Psoas muscle (tissue), 8 donors: Measurements from ENCODE around the gene FKBP11. TPM values are rescaled to one million over a fixed set of nuclear protein-coding genes. Genes with fewer than 3 reads are reported as not detected.

Experiments
- ATAC-seq, 4 donors: fragments of 200-7000 bp; cut with Tn5 transposase; one replicate each; pipeline ENCODE4 v1.9.1; 2020; ENCODE audit warnings: moderate library complexity in 3 of 4, mild to moderate bottlenecking in 2 of 4
- DNase-seq, 2 donors: peaks; one replicate each; pipeline ENCODE4 v3.0.0-alpha.2; 2020
- H3K27ac ChIP-seq: fragments of 200-600 bp; one replicate; pipeline ENCODE4 v1.8.0; 2022
- H3K27me3 ChIP-seq, 3 donors: fragments of 200-600 bp in 1 of 3; one replicate each; pipeline versions ENCODE4 v1.6.1 to v1.8.0; 2013 to 2022; ENCODE audit warnings: low read length in 2 of 3, mild to moderate bottlenecking in 2 of 3, moderate library complexity in 1 of 3; ENCODE audit not compliant: insufficient read depth in 3 of 3
- H3K36me3 ChIP-seq, 2 donors: fragments of 200-600 bp in 1 of 2; one replicate each; pipeline versions ENCODE4 v1.6.1 to v1.8.0; 2013 to 2022; ENCODE audit warnings: low read depth in 1 of 2, mild to moderate bottlenecking in 1 of 2, moderate library complexity in 1 of 2; ENCODE audit not compliant: insufficient read depth in 1 of 2
- H3K4me1 ChIP-seq: fragments of 200-600 bp; one replicate; pipeline ENCODE4 v1.8.0; 2022
- H3K4me3 ChIP-seq: fragments of 200-600 bp; one replicate; pipeline ENCODE4 v1.8.0; 2022; ENCODE audit warnings: mild to moderate bottlenecking
- H3K9me3 ChIP-seq: fragments of 200-600 bp; one replicate; pipeline ENCODE4 v1.8.0; 2022
- WGBS, 3 donors: extraction: QIAGEN DNeasy Blood & Tissue Kit; methylation state at CpG; one replicate each; pipeline versions ENCODE4 v1.1.6 to v1.1.7; 2013; 5-methylcytosine and 5-hydroxymethylcytosine counted together
- intact Hi-C, 2 donors: fragments of 100-400 bp; cut with DNase I; formaldehyde crosslinking; loops; one replicate each; pipeline versions ENCODE4 v1.11.0 to v1.14.2; 2022
- polyA plus RNA-seq, 3 donors: library from polyadenylated mRNA; stranded (reverse); fragments of 200-250 nt; gene quantifications; one replicate each; pipeline ENCODE4 v1.2.3, GENCODE V29; 2013
- total RNA-seq, 4 donors: library from RNA; stranded (reverse); fragmentation: NEBNext Ultra II Directional in 2 of 4; extraction: Animal tissue kit (Norgen Biotek cat#: 25700) in 2 of 4; gene quantifications; one replicate each; pipeline versions ENCODE4 v1.2.1 to v1.2.4, GENCODE V29; 2021 to 2023
- TF ChIP-seq, protein P1 (sequence below): fragments of 200-600 bp; IDR thresholded peaks from one replicate; pipeline ENCODE4 v1.8.0; 2022; ENCODE audit warnings: antibody characterized with exemption
- donor health status: healthy with polysubstance abuse.
- donor health status: DM: no; HTN: no; CAD: no; lungs with moderate emphysema.
- donor health status: Bipolar disorder and iron deficiency.
- donor health status: healthy.
- donor health status: DM: yes; HTN: yes; CAD: no.
- donor health status: DM: no; HTN: no; CAD: no.
- donor health status: DM: no; HTN: no; CAD: no.
- donor health status: DM: yes; HTN: yes; CAD: no.

The FKBP11 gene
- total and polyA plus RNA-seq, 7 donors, result 1.6 to 7.8 (median 2.6) TPM

GRCh38 chr12:48972213-48972951 is 47.1 kb upstream of the FKBP11 start:
- Histone ChIP-seq H3K4me3 (no peak overlapping the region), H3K27me3 (peaks cover 0 to 85% (median 34%) of the 10 kb centered on the region in 3 donors), H3K27ac (no peak overlapping the region), H3K9me3 (no peaks in the 10 kb centered on the region), H3K4me1 (no peaks in the 10 kb centered on the region), H3K36me3 (no peaks in the 10 kb centered on the region)
- DNase-seq (no peak), ATAC-seq (peak in 2 of 4 donors; percentile 13 to 21)
- WGBS, 3 donors, result 15 to 23% (median 17%) methylated on average over 21 to 23 of the region's 23 CpGs
- intact Hi-C loops, result no loop called here
- TF ChIP-seq, protein P1, sequence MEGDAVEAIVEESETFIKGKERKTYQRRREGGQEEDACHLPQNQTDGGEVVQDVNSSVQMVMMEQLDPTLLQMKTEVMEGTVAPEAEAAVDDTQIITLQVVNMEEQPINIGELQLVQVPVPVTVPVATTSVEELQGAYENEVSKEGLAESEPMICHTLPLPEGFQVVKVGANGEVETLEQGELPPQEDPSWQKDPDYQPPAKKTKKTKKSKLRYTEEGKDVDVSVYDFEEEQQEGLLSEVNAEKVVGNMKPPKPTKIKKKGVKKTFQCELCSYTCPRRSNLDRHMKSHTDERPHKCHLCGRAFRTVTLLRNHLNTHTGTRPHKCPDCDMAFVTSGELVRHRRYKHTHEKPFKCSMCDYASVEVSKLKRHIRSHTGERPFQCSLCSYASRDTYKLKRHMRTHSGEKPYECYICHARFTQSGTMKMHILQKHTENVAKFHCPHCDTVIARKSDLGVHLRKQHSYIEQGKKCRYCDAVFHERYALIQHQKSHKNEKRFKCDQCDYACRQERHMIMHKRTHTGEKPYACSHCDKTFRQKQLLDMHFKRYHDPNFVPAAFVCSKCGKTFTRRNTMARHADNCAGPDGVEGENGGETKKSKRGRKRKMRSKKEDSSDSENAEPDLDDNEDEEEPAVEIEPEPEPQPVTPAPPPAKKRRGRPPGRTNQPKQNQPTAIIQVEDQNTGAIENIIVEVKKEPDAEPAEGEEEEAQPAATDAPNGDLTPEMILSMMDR, result no peak

GRCh38 chr12:48970702-48971334 is 45.5 kb upstream of the FKBP11 start:
- no peaks in the 10 kb centered on the region for H3K4me1 ChIP-seq
- H3K27me3 ChIP-seq, result peaks cover 0 to 72% (median 34%) of the 10 kb centered on the region in 3 donors
- TF ChIP-seq, protein P1, result no peak
- no peak for ATAC-seq
- WGBS, 3 donors, result 42 to 48% (median 43%) methylated on average over 10 of the region's 10 CpGs
- intact Hi-C loops, result no loop called here
- H3K4me3 ChIP-seq, result no peak overlapping the region
- no peaks in the 10 kb centered on the region for H3K36me3 ChIP-seq
- no peak for DNase-seq
- no peak overlapping the region for H3K27ac ChIP-seq
- H3K9me3 ChIP-seq, result no peaks in the 10 kb centered on the region

GRCh38 chr12:48969833-48970701 is 44.8 kb upstream of the FKBP11 start:
- Histone ChIP-seq H3K27me3 (peaks cover 0 to 65% (median 34%) of the 10 kb centered on the region in 3 donors), H3K27ac (no peak overlapping the region), H3K36me3 (no peaks in the 10 kb centered on the region), H3K4me1 (no peaks in the 10 kb centered on the region), H3K4me3 (peak overlapping the region; percentile 34), H3K9me3 (no peaks in the 10 kb centered on the region)
- DNase-seq, result no peak
- ATAC-seq, result peak; percentile 45 to 52 (median 50)
- intact Hi-C loops, result no loop called here
- TF ChIP-seq, protein P1, result no peak
- 13 to 15% (median 14%) methylated on average over 69 to 77 of the region's 77 CpGs for WGBS, 3 donors

- H3K4me3 ChIP-seq, result no peak overlapping the region
- ATAC-seq (no peak), DNase-seq (no peak)
- H3K9me3 ChIP-seq, result no peaks in the 10 kb centered on the region
- H3K4me1 ChIP-seq, result no peaks in the 10 kb centered on the region
- H3K27me3 ChIP-seq, result peaks cover 0 to 57% (median 32%) of the 10 kb centered on the region in 3 donors
- H3K27ac ChIP-seq, result no peak overlapping the region
- H3K36me3 ChIP-seq, result no peaks in the 10 kb centered on the region
- intact Hi-C loops, result no loop called here
- 51 to 62% (median 58%) methylated on average over 8 of the region's 8 CpGs for WGBS, 3 donors
- TF ChIP-seq, protein P1, result no peak
Observed at GRCh38 chr12:48969160-48969771, 44.0 kb upstream of the FKBP11 start.
